AG04450 (cell line): ENCODE results near the gene DMPK. TPM values are rescaled to one million over a fixed set of nuclear protein-coding genes. Genes with fewer than 3 reads are reported as not detected.

Source experiments
- CTCF ChIA-PET: fragments of 300-600, 350-600 bp; formaldehyde crosslinking; extraction: SDS; loops from one replicate; lab custom pipeline; 2022; ENCODE audit warnings: antibody characterized with exemption, inconsistent platforms; lab: Charles Lee
- POLR2A ChIA-PET: fragments of 350-600 bp; formaldehyde crosslinking; extraction: SDS; loops from one replicate; lab custom pipeline; 2021; ENCODE audit warnings: antibody characterized with exemption, inconsistent platforms; lab: Yijun Ruan, JAX
- DNase-seq: peaks from one replicate; pipeline ENCODE4 v3.0.0-alpha.2; 2011; ENCODE audit warnings: low read depth, low spot score
- H3K27ac ChIP-seq: one replicate; pipeline ENCODE4 v1.5.1; 2012; ENCODE audit warnings: low read depth, low read length, control low read depth
- H3K27me3 ChIP-seq: one replicate; pipeline ENCODE4 v1.6.0; 2012; ENCODE audit warnings: low read length; ENCODE audit not compliant: control insufficient read depth, insufficient read depth
- H3K4me3 ChIP-seq: 2 replicates; pipeline ENCODE4 v1.5.1; 2011; ENCODE audit warnings: mild to moderate bottlenecking, low read depth, low read length, control low read depth
- H3K9me3 ChIP-seq: 2 replicates; pipeline ENCODE4 v1.5.1; 2012; ENCODE audit warnings: low read length; ENCODE audit not compliant: control insufficient read depth, insufficient read depth
- CTCF ChIP-seq: IDR thresholded peaks from 2 replicates; pipeline ENCODE4 v1.5.1; 2011; ENCODE audit warnings: low read depth, low read length, control low read depth, inconsistent platforms
- polyA plus RNA-seq: library from polyadenylated mRNA; depleted of rRNA; stranded (reverse); fragments of >200 nt; gene quantifications from 2 replicates; pipeline ENCODE4 v1.2.3, GENCODE V29; 2011

DMPK gene
- polyA plus RNA-seq, 1 experiment, result 24.5 TPM

- ChIA-PET POLR2A (interaction anchor here (0.6 to 4.7 kb wide), 20 partner anchors 8 to 586 kb away, joined by 3 to 50 read pairs (median 4); partner anchors contain the start of genes DMPK, DMWD, FBXO46 and FOSB), CTCF (interaction anchor here (0.6 to 2.3 kb wide), 13 partner anchors 12 to 88 kb away, joined by 3 to 45 read pairs (median 5); partner anchors contain the start of gene DMPK)
- H3K4me3 ChIP-seq, result peak overlapping the region; percentile 67
- no peaks in the 10 kb centered on the region for H3K27me3 ChIP-seq
- TF ChIP-seq CTCF, result peak; percentile 79
- no peaks in the 10 kb centered on the region; the same call in 1 of the 2 replicates for H3K9me3 ChIP-seq
- peak overlapping the region; percentile 93 for H3K27ac ChIP-seq
- DNase-seq, result peak; percentile 97
These were observed 11.8 kb downstream of the DMPK start for GRCh38 chr19:45770192-45771101.

GRCh38 chr19:45769821-45770191 lies 12.5 kb downstream of the DMPK start:
- ChIA-PET CTCF (interaction anchor here (0.6 to 2.3 kb wide), 12 partner anchors 12 to 128 kb away, joined by 3 to 45 read pairs (median 4); partner anchors contain the start of gene DMPK), POLR2A (interaction anchor here (0.6 to 4.7 kb wide), 24 partner anchors 12 to 142 kb away, joined by 3 to 50 read pairs (median 4); partner anchors contain the start of genes DMPK, DMWD, FBXO46 and QPCTL)
- H3K27ac ChIP-seq, result peak overlapping the region; percentile 93
- H3K4me3 ChIP-seq, result peak overlapping the region; percentile 67
- H3K9me3 ChIP-seq, result no peaks in the 10 kb centered on the region; the same call in 1 of the 2 replicates
- no peak for DNase-seq
- no peaks in the 10 kb centered on the region for H3K27me3 ChIP-seq
- no peak for TF ChIP-seq CTCF

GRCh38 chr19:45768984-45769782 lies 13.1 kb downstream of the DMPK start, which contains the start of gene SIX5:
Gene SIX5, minus strand, starts transcription at chr19:45769252. Its CDS starts 408 bp downstream, at chr19:45768844.
- ChIA-PET CTCF (interaction anchor here (0.5 to 2.3 kb wide), 12 partner anchors 12 to 626 kb away, joined by 3 to 45 read pairs (median 3); partner anchors contain the start of genes DMPK and DMWD), POLR2A (interaction anchor here (0.5 to 4.7 kb wide), 30 partner anchors 11 to 155 kb away, joined by 3 to 50 read pairs (median 4); partner anchors contain the start of genes DMPK, DMWD, FBXO46 and MYPOP)
- H3K4me3 ChIP-seq, result peak within 1 kb of the TSS; percentile 67
- DNase-seq, result peak; percentile 96
- no peak for TF ChIP-seq CTCF
- H3K27me3 ChIP-seq, result no peaks in the 10 kb centered on the region
- peak within 1 kb of the TSS; percentile 93 for H3K27ac ChIP-seq
- H3K9me3 ChIP-seq, result no peaks in the 10 kb centered on the region; the same call in 1 of the 2 replicates

GRCh38 chr19:45768655-45768983 lies 13.7 kb downstream of the DMPK start:
- no peak for TF ChIP-seq CTCF
- H3K9me3 ChIP-seq, result no peaks in the 10 kb centered on the region; the same call in 1 of the 2 replicates
- no peaks in the 10 kb centered on the region for H3K27me3 ChIP-seq
- ChIA-PET POLR2A (interaction anchor here (1.0 to 4.7 kb wide), 16 partner anchors 11 to 115 kb away, joined by 3 to 50 read pairs (median 9); partner anchors contain the start of genes DMPK, DMWD, FBXO46 and QPCTL), CTCF (interaction anchor here (0.5 to 1.0 kb wide), 2 partner anchors 16 to 310 kb away, joined by 3 read pairs; no protein-coding TSS in a partner anchor)
- no peak for DNase-seq
- peak overlapping the region; percentile 81 for H3K27ac ChIP-seq
- peak overlapping the region; percentile 67 for H3K4me3 ChIP-seq
